Natural killer cell (primary cell): Measurements from ENCODE around the gene FMO5. TPM values are rescaled to one million over a fixed set of nuclear protein-coding genes. Genes with fewer than 3 reads are reported as not detected.

Experiments
- ATAC-seq, 3 donors: fragments of 150-1000 bp in 2 of 3; fragments of 200-7000 bp in 1 of 3; cut with Tn5 transposase; 1 replicate in 1 of 3; 2 replicates in 2 of 3; pipeline ENCODE4 v1.10.0; 2021; ENCODE audit warnings: mild to moderate bottlenecking in 2 of 3, moderate library complexity in 2 of 3
- DNase-seq, 2 donors: peaks; one replicate each; pipeline versions ENCODE4 v3.0.0 to v3.0.0-alpha.2; 2013 to 2021; ENCODE audit warnings: mixed read lengths in 1 of 2
- H3K27ac ChIP-seq: one replicate; pipeline ENCODE4 v1.5.1; 2013; ENCODE audit warnings: mild to moderate bottlenecking, low read length
- H3K27me3 ChIP-seq: one replicate; pipeline ENCODE4 v1.6.1; 2013; ENCODE audit warnings: low read length; ENCODE audit not compliant: control insufficient read depth, insufficient read depth
- H3K36me3 ChIP-seq: one replicate; pipeline ENCODE4 v1.6.1; 2013; ENCODE audit warnings: low read length; ENCODE audit not compliant: control insufficient read depth, insufficient read depth
- H3K4me1 ChIP-seq: one replicate; pipeline ENCODE4 v1.6.1; 2013; ENCODE audit warnings: low read length; ENCODE audit not compliant: control insufficient read depth, insufficient read depth
- H3K4me3 ChIP-seq: one replicate; pipeline ENCODE4 v1.5.1; 2013; ENCODE audit warnings: low read length
- H3K9me3 ChIP-seq: one replicate; pipeline ENCODE4 v1.6.1; 2013; ENCODE audit warnings: low read length; ENCODE audit not compliant: control insufficient read depth, insufficient read depth
- H3K27ac Mint-ChIP-seq, 2 donors: one replicate each; pipeline ENCODE4 v1.8.0; 2022; ENCODE audit warnings: mild to moderate bottlenecking in 2 of 2, mixed read lengths in 2 of 2, moderate library complexity in 1 of 2
- H3K27me3 Mint-ChIP-seq, 2 donors: one replicate each; pipeline ENCODE4 v1.8.0; 2022; ENCODE audit warnings: low read depth in 2 of 2, mixed read lengths in 2 of 2
- H3K36me3 Mint-ChIP-seq: one replicate; pipeline ENCODE4 v1.8.0; 2022; ENCODE audit warnings: mixed read lengths
- H3K4me1 Mint-ChIP-seq, 2 donors: one replicate each; pipeline ENCODE4 v1.8.0; 2022; ENCODE audit warnings: mixed read lengths in 2 of 2
- H3K4me3 Mint-ChIP-seq: one replicate; pipeline ENCODE4 v1.8.0; 2022; ENCODE audit warnings: mild to moderate bottlenecking, moderate library complexity, mixed read lengths
- H3K9me3 Mint-ChIP-seq, 2 donors: one replicate each; pipeline ENCODE4 v1.8.0; 2022; ENCODE audit warnings: mixed read lengths in 2 of 2
- CTCF ChIP-seq: fragments of 200-600 bp; IDR thresholded peaks from one replicate; pipeline ENCODE4 v1.8.0; 2022; ENCODE audit warnings: antibody characterized with exemption
- WGBS: methylation state at CpG from one replicate; pipeline ENCODE4 v1.1.7; 2013; ENCODE audit warnings: missing lambda C conversion rate; ENCODE audit not compliant: insufficient coverage; 5-methylcytosine and 5-hydroxymethylcytosine counted together
- intact Hi-C: fragments of 100-400 bp; cut with micrococcal nuclease; formaldehyde crosslinking; loops from one replicate; pipeline ENCODE4 v1.14.2; 2022
- total RNA-seq, 4 donors: library from RNA; stranded (reverse); fragments of 120-200 nt in 1 of 4; gene quantifications; one replicate each; pipeline versions ENCODE4 v1.2.3 to v1.2.4, GENCODE V29; 2013 to 2022

Gene FMO5
- total RNA-seq, 3 donors from 2014 or later (not counting 1 experiment from before 2014, with no cell fraction given), result 5.8 to 6.0 (median 6.0) TPM

- no peaks in the 10 kb centered on the region for H3K36me3 Mint-ChIP-seq
- peaks cover 9% of the 10 kb centered on the region for H3K4me1 ChIP-seq
- peaks cover 25 to 37% of the 10 kb centered on the region in 2 donors for H3K4me1 Mint-ChIP-seq
- intact Hi-C loops, result no loop called here
- 91% methylated on average over 14 of the region's 14 CpGs for WGBS
- H3K36me3 ChIP-seq, result no peaks in the 10 kb centered on the region
- peak overlapping the region; percentile 61 for H3K4me3 Mint-ChIP-seq
- peak overlapping the region in 1 of 2 donors; percentile 50 for H3K27ac Mint-ChIP-seq
- no peak overlapping the region for H3K4me3 ChIP-seq
- no peaks in the 10 kb centered on the region for H3K9me3 ChIP-seq
- DNase-seq (no peak), ATAC-seq (no peak)
- H3K9me3 Mint-ChIP-seq, result no peaks in the 10 kb centered on the region
- no peaks in the 10 kb centered on the region for H3K27me3 Mint-ChIP-seq
- no peak for TF ChIP-seq CTCF
- no peak overlapping the region for H3K27ac ChIP-seq
- H3K27me3 ChIP-seq, result no peaks in the 10 kb centered on the region
Observed at GRCh38 chr1:147223740-147224615, 1.2 kb downstream of the FMO5 start.

GRCh38 chr1:147218606-147219005 lies 6.5 kb downstream of the FMO5 start:
- no peak for DNase-seq
- Mint-ChIP-seq H3K36me3 (peaks cover 5% of the 10 kb centered on the region), H3K27me3 (no peaks in the 10 kb centered on the region), H3K9me3 (no peaks in the 10 kb centered on the region), H3K4me1 (peaks cover 5 to 11% of the 10 kb centered on the region in 2 donors), H3K27ac (no peak overlapping the region), H3K4me3 (no peak overlapping the region)
- 94% methylated on average over 2 of the region's 3 CpGs for WGBS
- H3K27me3 ChIP-seq, result no peaks in the 10 kb centered on the region
- H3K4me1 ChIP-seq, result no peaks in the 10 kb centered on the region
- H3K27ac ChIP-seq, result no peak overlapping the region
- H3K9me3 ChIP-seq, result no peaks in the 10 kb centered on the region
- H3K36me3 ChIP-seq, result no peaks in the 10 kb centered on the region
- intact Hi-C loops, result no loop called here
- no peak for TF ChIP-seq CTCF
- ATAC-seq, result no peak
- H3K4me3 ChIP-seq, result no peak overlapping the region

GRCh38 chr1:147217141-147217540 lies 8.0 kb downstream of the FMO5 start:
- TF ChIP-seq CTCF, result no peak
- DNase-seq, result no peak
- Mint-ChIP-seq H3K4me3 (no peak overlapping the region), H3K4me1 (peaks cover 11 to 13% of the 10 kb centered on the region in 2 donors), H3K27me3 (peaks cover 0 to 5% of the 10 kb centered on the region in 2 donors), H3K27ac (no peak overlapping the region), H3K36me3 (peaks cover 5% of the 10 kb centered on the region), H3K9me3 (no peaks in the 10 kb centered on the region)
- intact Hi-C loops, result no loop called here
- 93% methylated on average over 5 of the region's 7 CpGs for WGBS
- H3K36me3 ChIP-seq, result no peaks in the 10 kb centered on the region
- H3K27me3 ChIP-seq, result no peaks in the 10 kb centered on the region
- no peak overlapping the region for H3K4me3 ChIP-seq
- no peak for ATAC-seq
- H3K27ac ChIP-seq, result no peak overlapping the region
- no peaks in the 10 kb centered on the region for H3K9me3 ChIP-seq
- no peaks in the 10 kb centered on the region for H3K4me1 ChIP-seq
